ENCODE results near the gene RNF157. TPM values are rescaled to one million over a fixed set of nuclear protein-coding genes. Genes with fewer than 3 reads are reported as not detected.

The RNF157 gene
- total RNA-seq, 1 experiment from 2014 or later, result 0.86 TPM

- Histone ChIP-seq H3K36me3 (ENCODE audit: control insufficient read depth in 1 of 2, insufficient read depth in 2 of 2, low read length in 2 of 2) (no peaks in the 10 kb centered on the region), H3K79me2 (ENCODE audit: insufficient read depth, low read length) (no peaks in the 10 kb centered on the region), H3K9ac (ENCODE audit: low read length) (no peak overlapping the region), H3K9me2 (ENCODE audit: insufficient read depth) (no peaks in the 10 kb centered on the region), H3K4me1 (ENCODE audit: control insufficient read depth in 1 of 2, insufficient read depth in 2 of 2, low read length in 2 of 2) (no peaks in the 10 kb centered on the region), H2AFZ (ENCODE audit: low read depth, low read length, poor library complexity, severe bottlenecking) (no peak overlapping the region), H4K20me1 (ENCODE audit: insufficient read depth) (no peaks in the 10 kb centered on the region), H3K27ac (ENCODE audit: low read depth, low read length) (no peak overlapping the region), H3K4me2 (ENCODE audit: low read length) (no peak overlapping the region), H3K27me3 (ENCODE audit: insufficient read depth, low read length) (no peaks in the 10 kb centered on the region), H3K9me3 (ENCODE audit: control insufficient read depth in 1 of 2, insufficient read depth in 1 of 2, low read depth in 1 of 2, low read length in 2 of 2) (no peaks in the 10 kb centered on the region), H3K4me3 (replicated peaks in 1 of 2; ENCODE audit: low read depth in 1 of 2, low read length in 2 of 2) (no peak overlapping the region)
- POLR2A ChIA-PET, result no interaction called here
- intact Hi-C loops (cut with micrococcal nuclease), result no loop called here
- CTCF ChIA-PET, result interaction anchor here (1.1 to 1.9 kb wide), 2 partner anchors 15 to 113 kb away, joined by 3 to 7 read pairs; no protein-coding TSS in a partner anchor
- RAD21 ChIA-PET (ENCODE audit: low non-redundant PET in 1 of 2, low total read pairs in 2 of 2, uncharacterized antibody in 2 of 2, unreplicated experiment in 2 of 2), result no interaction called here
- BruUV-seq (replicated peaks), result no TSS peak
- ATAC-seq (no peak), DNase-seq (ENCODE audit: low read depth, low spot score) (no peak)
- TF ChIP-seq CTCF (IDR thresholded peaks at IDR 0.05 in 2 of 3, conservative IDR thresholded peaks at IDR 0.05 in 1 of 3; ENCODE audit: borderline replicate concordance in 1 of 3, insufficient read depth in 1 of 3, low read depth in 2 of 3, low read length in 2 of 3) (no peak), TCF7L2 (IDR thresholded peaks at IDR 0.05; ENCODE audit: borderline replicate concordance, extremely low read depth, insufficient read depth, insufficient read length) (no peak), ZNF274 (IDR thresholded peaks at IDR 0.05; ENCODE audit: low read depth, low read length) (no peak), JUND (IDR thresholded peaks at IDR 0.05) (no peak), SP1 (IDR thresholded peaks at IDR 0.05; ENCODE audit: low read depth) (no peak), POLR2A (IDR thresholded peaks at IDR 0.05; ENCODE audit: borderline replicate concordance, extremely low read depth, insufficient read depth, insufficient read length) (no peak), CEBPB (IDR thresholded peaks at IDR 0.05; ENCODE audit: low read depth) (no peak), YY1 (IDR thresholded peaks at IDR 0.05; ENCODE audit: extremely low read depth, insufficient replicate concordance, low read depth, low read length) (no peak), ZFX (IDR thresholded peaks at IDR 0.05) (no peak), FOSL1 (IDR thresholded peaks at IDR 0.05; ENCODE audit: low read depth) (no peak), ATF3 (IDR thresholded peaks at IDR 0.05) (no peak), ELF1 (IDR thresholded peaks at IDR 0.05; ENCODE audit: borderline replicate concordance, low read depth) (no peak), POLR2AphosphoS5 (IDR thresholded peaks at IDR 0.05; ENCODE audit: low read depth, low read length) (no peak), EGR1 (IDR thresholded peaks at IDR 0.05; ENCODE audit: low read depth) (no peak), SRF (IDR thresholded peaks at IDR 0.05; ENCODE audit: low read depth) (no peak)
These were observed 74.1 kb downstream of the RNF157 start for GRCh38 chr17:76166168-76166567.

Data from HCT116 (cell line).